ENCODE measurements around the gene LEPR.
"Not testable (repeated sequence)": the region's sequence is repeated elsewhere in the genome, so short reads cannot be mapped to it uniquely, and the experiment has no call there.

Gene LEPR, protein sequence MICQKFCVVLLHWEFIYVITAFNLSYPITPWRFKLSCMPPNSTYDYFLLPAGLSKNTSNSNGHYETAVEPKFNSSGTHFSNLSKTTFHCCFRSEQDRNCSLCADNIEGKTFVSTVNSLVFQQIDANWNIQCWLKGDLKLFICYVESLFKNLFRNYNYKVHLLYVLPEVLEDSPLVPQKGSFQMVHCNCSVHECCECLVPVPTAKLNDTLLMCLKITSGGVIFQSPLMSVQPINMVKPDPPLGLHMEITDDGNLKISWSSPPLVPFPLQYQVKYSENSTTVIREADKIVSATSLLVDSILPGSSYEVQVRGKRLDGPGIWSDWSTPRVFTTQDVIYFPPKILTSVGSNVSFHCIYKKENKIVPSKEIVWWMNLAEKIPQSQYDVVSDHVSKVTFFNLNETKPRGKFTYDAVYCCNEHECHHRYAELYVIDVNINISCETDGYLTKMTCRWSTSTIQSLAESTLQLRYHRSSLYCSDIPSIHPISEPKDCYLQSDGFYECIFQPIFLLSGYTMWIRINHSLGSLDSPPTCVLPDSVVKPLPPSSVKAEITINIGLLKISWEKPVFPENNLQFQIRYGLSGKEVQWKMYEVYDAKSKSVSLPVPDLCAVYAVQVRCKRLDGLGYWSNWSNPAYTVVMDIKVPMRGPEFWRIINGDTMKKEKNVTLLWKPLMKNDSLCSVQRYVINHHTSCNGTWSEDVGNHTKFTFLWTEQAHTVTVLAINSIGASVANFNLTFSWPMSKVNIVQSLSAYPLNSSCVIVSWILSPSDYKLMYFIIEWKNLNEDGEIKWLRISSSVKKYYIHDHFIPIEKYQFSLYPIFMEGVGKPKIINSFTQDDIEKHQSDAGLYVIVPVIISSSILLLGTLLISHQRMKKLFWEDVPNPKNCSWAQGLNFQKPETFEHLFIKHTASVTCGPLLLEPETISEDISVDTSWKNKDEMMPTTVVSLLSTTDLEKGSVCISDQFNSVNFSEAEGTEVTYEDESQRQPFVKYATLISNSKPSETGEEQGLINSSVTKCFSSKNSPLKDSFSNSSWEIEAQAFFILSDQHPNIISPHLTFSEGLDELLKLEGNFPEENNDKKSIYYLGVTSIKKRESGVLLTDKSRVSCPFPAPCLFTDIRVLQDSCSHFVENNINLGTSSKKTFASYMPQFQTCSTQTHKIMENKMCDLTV

GRCh38 chr1:65420590-65421350 is at the start of gene LEPR, which contains the start of gene LEPROT:
Gene LEPR (plus strand): TSS chr1:65420668. CDS start chr1:65565566, 144,898 bp downstream.
Gene LEPROT (plus strand): TSS chr1:65420668. CDS start chr1:65420725, 57 bp downstream.
- DNase-seq, result peak; percentile 77 to 91

GRCh38 chr1:65371544-65371943 is 48.9 kb upstream of the LEPR start:
- DNase-seq, result no peak

DNA sequence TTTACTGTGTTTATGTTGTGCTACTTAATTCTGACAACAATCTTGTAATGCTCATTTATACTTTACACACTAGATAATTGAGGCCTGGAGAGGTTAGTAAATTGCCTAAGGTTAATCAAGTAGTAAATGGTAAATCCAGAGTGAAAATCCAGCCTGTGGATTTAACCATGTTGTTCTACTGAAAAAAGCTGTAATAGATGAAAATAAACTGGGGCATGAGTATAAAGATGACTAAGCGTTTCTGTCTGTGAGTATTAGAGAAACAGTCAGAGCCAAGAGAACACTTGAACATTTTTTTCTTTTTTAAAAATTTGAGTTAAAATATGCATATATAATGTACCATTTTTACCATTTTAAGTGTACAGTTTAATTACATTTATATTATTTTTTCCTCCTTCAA is 47.9 kb upstream of the LEPR start:
- no peak for DNase-seq

- DNase-seq, result no peak
These were observed 42.8 kb upstream of the LEPR start for GRCh38 chr1:65377496-65378246.

GRCh38 chr1:65378247-65378946 is 42.1 kb upstream of the LEPR start:
- no peak for DNase-seq

GRCh38 chr1:65384426-65384825 is 36.0 kb upstream of the LEPR start:
- DNase-seq, result not testable (repeated sequence)

- DNase-seq, result no peak
These were observed 34.0 kb upstream of the LEPR start for GRCh38 chr1:65386439-65386838.

- no peak for DNase-seq
These were observed 32.6 kb upstream of the LEPR start for GRCh38 chr1:65387821-65388220.

DNA sequence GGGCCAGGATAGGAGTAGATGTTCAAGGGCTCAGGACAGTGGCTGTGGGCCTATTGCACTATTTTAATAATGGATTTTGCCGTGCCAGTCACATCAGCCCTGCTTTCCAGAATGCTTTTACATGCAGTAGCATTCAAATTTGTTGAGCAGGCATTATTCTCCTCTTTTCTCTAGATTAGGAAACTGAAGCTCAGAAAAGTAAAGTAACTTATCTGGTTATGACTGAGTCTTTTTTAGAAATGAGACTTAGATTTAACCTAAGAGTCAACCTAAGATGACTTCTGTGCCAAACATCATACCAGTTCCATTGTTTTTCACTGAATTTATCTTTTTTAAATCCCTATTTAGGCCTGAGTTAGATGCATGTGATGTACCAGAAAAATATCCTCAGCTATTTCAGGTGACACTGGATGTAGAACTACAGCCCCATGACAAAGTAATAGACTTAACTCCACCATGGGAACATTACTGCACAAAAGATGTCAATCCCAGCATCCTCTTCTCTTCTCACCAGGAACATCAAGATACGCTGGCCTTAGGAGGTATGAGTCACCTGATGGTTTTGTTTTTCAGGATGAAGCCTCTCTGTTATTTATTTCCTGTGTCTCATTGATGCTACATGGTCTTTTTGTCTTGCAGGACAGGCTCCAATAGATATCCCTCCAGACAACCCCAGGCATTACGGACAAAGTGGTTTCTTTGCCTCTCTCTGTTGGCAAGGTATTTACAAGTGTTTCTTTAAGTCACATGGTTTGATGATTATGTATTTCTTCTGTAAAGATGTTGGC is 31.4 kb upstream of the LEPR start:
- DNase-seq, result no peak

DNA sequence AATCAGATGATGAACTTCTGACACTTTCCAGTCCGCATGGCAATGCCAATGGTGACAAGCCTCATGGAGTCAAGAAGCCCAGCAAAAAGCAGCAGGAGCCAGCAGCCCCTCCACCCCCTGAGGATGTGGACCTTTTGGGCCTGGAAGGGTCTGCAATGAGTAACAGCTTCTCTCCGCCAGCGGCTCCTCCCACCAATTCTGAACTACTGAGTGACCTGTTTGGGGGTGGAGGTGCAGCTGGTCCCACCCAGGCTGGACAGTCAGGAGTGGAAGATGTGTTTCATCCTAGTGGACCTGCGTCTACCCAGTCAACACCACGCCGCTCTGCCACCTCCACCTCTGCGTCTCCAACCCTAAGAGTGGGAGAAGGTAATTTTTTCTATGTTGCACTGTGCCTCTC is 28.0 kb upstream of the LEPR start:
- no peak for DNase-seq

GRCh38 chr1:65393347-65393746 is 27.1 kb upstream of the LEPR start:
- DNase-seq, result no peak

DNA sequence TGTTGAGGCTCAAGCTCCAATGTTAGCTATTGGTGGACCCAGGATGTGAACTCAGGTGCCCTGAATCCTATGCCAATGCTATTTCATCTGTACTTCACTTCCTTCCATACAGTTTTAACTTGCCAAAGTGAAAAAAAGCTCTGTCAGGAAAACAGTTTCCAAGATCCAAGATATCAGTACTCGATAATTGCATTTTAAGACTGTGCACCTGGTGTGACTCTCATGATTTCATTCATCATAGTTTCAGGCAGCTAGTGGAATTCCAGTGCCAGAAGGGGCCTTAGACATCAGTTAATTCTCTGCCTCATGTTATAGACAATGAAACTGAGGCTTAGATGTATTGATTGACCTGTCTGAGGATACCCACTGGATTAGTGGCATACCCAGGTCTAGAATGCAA is 26.5 kb upstream of the LEPR start:
- no peak for DNase-seq

DNA sequence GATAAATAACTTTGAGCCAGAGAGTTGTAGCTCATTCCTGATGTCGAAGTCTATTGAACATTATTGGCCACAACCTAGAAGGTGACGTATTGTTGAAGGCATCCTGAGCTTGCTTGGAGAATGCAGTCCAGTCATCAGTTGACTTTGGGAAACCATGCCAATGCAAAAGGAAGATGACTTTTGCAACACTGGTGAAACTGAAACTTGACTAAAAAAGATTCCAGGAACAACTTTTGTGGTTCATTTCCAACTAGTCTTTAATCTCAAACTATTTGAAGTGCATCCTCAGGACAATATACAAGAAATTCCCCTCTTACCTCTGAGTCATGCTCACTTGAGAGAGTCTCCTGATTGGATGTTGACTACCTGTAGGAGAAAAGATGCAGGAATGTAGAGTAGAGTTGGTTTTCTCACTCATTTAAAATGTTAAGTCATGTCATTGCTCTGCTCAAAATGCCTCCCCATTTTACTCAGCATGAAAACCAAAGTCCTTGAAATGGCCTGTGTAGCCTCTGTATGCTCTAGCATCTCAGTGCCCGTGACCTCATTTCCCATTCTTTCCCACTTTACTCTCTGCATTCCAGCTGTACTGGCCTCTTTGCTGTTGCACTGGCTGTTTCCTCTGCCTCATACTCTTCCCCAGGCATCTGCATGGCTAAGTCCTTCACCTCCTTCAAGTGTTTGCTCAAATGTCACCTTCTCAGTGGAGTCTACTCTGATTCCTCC is 24.4 kb upstream of the LEPR start:
- DNase-seq, result no peak

DNA sequence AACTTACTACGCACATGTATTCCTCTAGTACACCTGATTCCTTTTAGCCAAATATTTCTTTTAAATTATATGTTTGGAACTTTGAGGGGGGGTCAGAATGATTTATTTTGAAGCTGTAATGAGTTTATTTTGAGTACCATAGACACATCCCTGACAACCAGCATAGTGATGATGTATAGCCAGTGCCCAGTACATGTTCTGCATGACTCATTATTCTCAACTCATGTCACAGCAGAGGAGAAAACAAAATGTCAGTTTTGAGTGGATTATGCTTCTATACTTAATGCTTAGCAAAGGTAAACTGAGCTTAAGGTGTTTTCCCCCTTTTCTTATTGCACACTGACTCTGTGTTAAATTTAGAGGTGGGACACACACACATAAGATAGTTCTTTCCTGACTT is 22.4 kb upstream of the LEPR start:
- DNase-seq, result no peak

DNA sequence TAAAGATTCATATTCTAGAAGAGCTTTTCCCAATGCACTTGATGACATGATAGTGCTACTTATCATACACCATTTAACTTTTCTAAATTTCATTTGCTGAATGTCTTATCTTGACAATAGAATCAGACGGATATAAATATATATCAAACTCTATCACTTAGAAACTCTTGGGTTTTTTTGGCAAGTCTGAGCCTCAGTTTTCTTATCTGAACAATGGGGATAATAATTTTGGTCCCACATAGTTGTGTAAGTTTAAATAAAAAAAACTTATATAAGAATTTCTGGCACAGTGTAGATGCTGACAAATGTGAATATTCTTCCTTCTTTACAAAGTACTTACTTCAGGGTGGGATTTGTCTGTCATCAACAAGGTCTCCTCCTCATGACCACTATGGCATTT is 21.5 kb upstream of the LEPR start:
- DNase-seq, result no peak

GRCh38 chr1:65401612-65402011 is 18.9 kb upstream of the LEPR start:
- no peak for DNase-seq

GRCh38 chr1:65404941-65405340 is 15.5 kb upstream of the LEPR start:
- no peak for DNase-seq

DNA sequence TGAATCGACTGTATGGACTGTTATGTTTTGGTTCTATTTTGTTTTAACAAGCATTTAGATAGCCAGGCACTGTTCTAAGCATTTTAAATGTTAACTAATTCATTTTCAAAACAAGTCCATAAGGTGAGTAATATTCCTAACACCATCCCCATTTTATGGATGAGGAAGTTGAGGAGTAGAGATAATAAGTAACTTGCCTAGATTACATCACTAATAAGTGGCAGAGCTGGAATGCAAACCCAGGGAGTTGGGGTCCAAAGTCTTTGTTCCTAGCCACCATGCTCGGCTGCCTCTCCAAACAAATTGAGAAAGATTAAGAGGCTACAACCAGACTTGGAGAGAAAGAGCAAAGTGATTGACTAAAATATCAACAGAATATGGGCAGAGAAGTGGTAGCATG is 12.6 kb upstream of the LEPR start:
- DNase-seq, result no peak

- DNase-seq, result no peak
These were observed 11.2 kb upstream of the LEPR start for GRCh38 chr1:65409314-65409713.

Data from NCI-H526 (cell line).